CD4-positive, alpha-beta T cell treated with Interleukin-1 beta for 1 hour (primary cell): ENCODE measurements around the gene STOX1.
"Not testable (repeated sequence)": the region's sequence is repeated elsewhere in the genome, so short reads cannot be mapped to it uniquely, and the experiment has no call there.

ENCODE experiments used
- DNase-seq, 2 donors: peaks; one replicate each; pipeline ENCODE4 v3.0.0-alpha.2; 2020 to 2022

STOX1 gene

GRCh38 chr10:68829521-68829920 is 2.2 kb downstream of the STOX1 start:
- DNase-seq, result no peak

GRCh38 chr10:68829952-68830351 is 2.6 kb downstream of the STOX1 start:
- no peak for DNase-seq

- DNase-seq, result no peak
These were observed 4.7 kb downstream of the STOX1 start for GRCh38 chr10:68831961-68832455.

- no peak for DNase-seq
These were observed 5.3 kb downstream of the STOX1 start for GRCh38 chr10:68832601-68833000.

- DNase-seq, result no peak
These were observed 10.4 kb downstream of the STOX1 start for GRCh38 chr10:68837626-68838322.

- DNase-seq, result not testable (repeated sequence)
These were observed 13.3 kb downstream of the STOX1 start for GRCh38 chr10:68840650-68841049.

GRCh38 chr10:68848281-68848680 is 20.9 kb downstream of the STOX1 start:
- no peak for DNase-seq

GRCh38 chr10:68848806-68849205 is 21.5 kb downstream of the STOX1 start:
- no peak for DNase-seq

GRCh38 chr10:68856352-68856751 is 29.0 kb downstream of the STOX1 start:
- DNase-seq, result no peak

- DNase-seq, result no peak
These were observed 29.7 kb downstream of the STOX1 start for GRCh38 chr10:68857005-68857404.

- no peak for DNase-seq
These were observed 33.9 kb downstream of the STOX1 start for GRCh38 chr10:68861253-68861652.

GRCh38 chr10:68864611-68865010 is 37.3 kb downstream of the STOX1 start:
- DNase-seq, result no peak

- not testable (repeated sequence) for DNase-seq
These were observed 40.8 kb downstream of the STOX1 start for GRCh38 chr10:68868173-68868572.

GRCh38 chr10:68869623-68870022 is 42.3 kb downstream of the STOX1 start:
- DNase-seq, result no peak

GRCh38 chr10:68870061-68870460 is 42.7 kb downstream of the STOX1 start:
- DNase-seq, result no peak

GRCh38 chr10:68870545-68871104 is 43.3 kb downstream of the STOX1 start:
- no peak for DNase-seq

- no peak for DNase-seq
These were observed 43.9 kb downstream of the STOX1 start for GRCh38 chr10:68871105-68871711.

GRCh38 chr10:68871731-68872342 is 44.5 kb downstream of the STOX1 start:
- no peak for DNase-seq

GRCh38 chr10:68876246-68877138 is 49.2 kb downstream of the STOX1 start:
- DNase-seq, result no peak

GRCh38 chr10:68877482-68878110 is 50.3 kb downstream of the STOX1 start:
- DNase-seq, result no peak

GRCh38 chr10:68878496-68878895 is 51.2 kb downstream of the STOX1 start:
- no peak for DNase-seq

GRCh38 chr10:68879628-68880027 is 52.3 kb downstream of the STOX1 start:
- DNase-seq, result no peak
